HG03432 (cell line): Measurements from ENCODE around the gene SLC4A11.

Experiments
- ATAC-seq: cut with Tn5 transposase; IDR thresholded peaks from one replicate; pipeline ENCODE4 v1.9.1; 2021; ENCODE audit warnings: mild to moderate bottlenecking, moderate library complexity; ENCODE audit not compliant: unreplicated experiment

The SLC4A11 gene

DNA sequence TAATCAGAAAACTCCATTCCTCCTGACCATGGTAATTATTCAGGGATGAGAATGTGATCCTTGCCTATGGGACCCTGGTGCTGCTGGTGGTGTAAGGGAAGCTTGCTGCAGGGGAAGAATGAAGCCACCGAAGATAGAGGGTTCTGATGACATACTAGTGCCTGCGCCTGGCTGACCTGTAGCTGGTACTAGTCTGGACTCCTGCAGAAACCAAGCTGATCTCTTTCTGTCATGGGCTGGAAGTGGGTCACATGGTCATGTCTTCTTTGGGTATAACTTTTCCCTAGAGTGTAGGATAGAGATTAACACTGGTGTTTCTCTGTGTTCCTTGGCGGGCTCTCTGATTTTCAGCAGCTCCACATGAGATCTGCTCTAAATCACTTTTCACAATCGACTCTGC is 8.6 kb upstream of the SLC4A11 start:
- ATAC-seq, result no peak

DNA sequence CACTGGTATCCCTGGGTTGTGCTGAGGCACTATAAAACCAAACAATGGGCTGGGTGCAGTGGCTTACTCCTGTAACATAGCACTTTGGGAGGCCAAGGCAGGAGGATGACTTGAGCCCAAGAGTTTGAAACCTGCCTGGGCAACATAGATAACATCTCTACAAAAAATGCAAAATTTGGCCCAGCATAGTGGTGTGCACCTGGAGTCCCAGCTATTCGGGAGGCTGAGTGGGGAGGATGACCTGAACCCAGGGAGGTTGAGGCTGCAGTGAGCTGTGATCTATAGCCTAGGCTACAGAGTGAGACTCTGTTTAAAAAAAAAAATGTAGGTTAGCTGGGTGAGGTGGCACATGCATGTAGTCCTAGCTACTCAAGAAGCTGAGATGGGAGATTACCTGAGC is 7.7 kb upstream of the SLC4A11 start:
- ATAC-seq, result no peak

DNA sequence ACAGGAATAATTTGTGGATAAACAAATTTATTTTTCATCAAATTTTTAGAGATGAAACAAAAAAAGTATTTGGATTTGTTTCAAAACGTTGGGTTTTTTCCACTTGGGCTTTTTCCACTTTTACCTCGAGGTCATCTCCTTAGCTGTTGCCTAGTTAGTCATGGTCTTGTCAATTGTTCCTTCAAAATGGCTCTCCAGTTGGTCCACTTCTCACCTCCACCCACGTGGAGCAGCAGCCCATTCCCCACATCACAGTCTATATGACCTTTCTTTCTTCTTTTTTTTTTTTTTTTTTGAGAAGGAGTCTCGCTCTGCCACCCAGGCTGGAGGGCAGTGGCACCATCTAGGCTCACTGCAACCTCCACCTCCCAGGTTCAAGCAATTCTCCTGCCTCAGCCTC is 6.7 kb upstream of the SLC4A11 start:
- no peak for ATAC-seq

GRCh38 chr20:3245156-3245555 is 6.2 kb upstream of the SLC4A11 start:
- ATAC-seq, result no peak

DNA sequence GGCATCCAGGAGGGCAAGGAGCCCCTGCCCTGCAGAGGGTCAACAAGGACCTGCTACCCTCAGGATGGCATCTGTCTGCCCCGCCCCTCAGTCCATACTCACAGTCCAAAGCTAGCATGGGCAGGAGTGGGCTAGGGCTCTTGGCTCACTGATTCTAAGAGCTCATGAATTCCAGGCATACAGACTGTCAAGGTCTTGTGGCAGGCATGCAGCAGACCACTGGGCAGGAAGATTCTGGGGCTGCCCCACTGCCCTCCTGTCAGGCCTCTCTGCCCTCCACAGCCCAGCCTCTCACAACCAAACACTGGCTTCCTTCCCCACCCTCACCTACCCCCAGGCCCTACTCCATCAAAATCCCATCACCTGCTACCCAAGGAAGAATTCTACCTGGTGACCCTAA is 5.6 kb upstream of the SLC4A11 start:
- ATAC-seq, result no peak

GRCh38 chr20:3243718-3244358 is 4.8 kb upstream of the SLC4A11 start:
- ATAC-seq, result no peak

DNA sequence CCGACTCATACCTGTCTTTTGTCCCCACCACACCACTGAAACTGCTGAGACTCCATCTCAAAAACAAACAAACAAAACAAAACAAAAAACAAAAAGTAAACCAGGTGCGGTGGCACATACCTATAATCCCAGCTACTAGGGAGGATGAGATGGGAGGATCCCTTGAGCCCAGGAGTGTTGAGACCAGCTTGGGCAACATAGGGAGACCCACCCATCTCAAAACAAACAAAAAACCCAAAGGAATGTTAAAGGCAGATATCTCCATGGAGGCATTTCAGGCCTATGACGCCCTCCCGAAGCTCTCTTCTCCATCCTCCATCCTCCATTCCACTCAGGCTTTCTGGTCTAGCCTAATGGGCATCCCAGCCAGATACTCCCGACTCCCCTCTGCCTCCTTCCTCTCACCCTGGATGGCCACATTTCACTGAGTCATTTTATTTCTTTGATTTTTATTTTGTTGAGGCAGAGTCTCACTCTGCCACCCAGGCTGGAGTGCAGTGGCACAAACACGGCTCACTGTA is 3.2 kb upstream of the SLC4A11 start:
- no peak for ATAC-seq

DNA sequence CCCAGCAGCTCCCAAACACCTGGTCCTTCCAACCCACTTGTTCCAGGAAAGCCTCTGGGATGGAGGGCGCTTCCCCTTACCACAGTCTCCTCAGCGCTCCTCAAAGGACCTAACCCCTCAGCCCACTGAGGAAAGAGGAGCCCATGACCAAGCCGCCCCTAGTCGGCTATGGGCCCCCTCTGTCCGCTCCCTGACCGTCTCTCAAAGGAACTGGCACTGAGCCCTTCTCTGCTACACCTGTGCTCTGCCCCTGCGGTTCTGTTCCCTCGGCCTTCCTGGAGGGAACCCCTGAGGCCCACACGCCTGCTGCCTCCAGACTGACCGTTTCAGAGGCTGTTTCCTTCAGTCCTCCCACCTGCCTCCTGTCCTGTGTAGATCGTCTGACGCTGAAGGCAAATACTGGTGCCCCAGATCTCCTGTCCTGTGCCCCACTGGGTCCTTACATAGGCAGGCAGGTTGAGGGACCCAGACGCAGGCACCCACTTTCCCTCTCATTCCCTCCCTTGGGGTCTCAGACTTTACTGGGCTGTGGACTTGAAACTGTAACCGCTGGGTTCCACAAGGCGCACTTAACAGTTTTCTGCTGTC is 1.9 kb upstream of the SLC4A11 start:
- ATAC-seq, result no peak

- no peak for ATAC-seq
These were observed 1.1 kb upstream of the SLC4A11 start for GRCh38 chr20:3239867-3240775.

DNA sequence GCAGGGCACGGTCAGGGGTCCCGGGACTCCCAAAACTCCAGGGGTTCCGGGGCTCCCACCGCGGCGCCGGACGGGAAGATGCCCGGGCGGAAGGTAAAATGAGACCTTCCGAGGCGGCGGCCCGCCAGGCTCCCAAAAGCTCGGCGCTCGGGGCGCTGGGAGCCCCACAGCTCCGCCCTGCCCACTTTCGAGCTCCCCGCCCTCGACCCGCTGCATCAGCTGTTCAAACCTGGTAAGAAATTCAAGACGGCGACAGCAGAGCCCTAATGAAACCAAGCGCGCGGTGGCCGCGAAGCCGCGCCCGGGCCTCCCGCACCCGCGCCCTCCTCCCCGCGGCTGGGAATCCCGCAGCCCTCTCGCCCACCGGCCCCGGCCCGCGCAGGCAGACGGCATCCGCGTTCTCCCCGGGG is 369 bp downstream of the SLC4A11 start:
- no peak for ATAC-seq

GRCh38 chr20:3237958-3238615 is 903 bp downstream of the SLC4A11 start:
- ATAC-seq, result no peak

DNA sequence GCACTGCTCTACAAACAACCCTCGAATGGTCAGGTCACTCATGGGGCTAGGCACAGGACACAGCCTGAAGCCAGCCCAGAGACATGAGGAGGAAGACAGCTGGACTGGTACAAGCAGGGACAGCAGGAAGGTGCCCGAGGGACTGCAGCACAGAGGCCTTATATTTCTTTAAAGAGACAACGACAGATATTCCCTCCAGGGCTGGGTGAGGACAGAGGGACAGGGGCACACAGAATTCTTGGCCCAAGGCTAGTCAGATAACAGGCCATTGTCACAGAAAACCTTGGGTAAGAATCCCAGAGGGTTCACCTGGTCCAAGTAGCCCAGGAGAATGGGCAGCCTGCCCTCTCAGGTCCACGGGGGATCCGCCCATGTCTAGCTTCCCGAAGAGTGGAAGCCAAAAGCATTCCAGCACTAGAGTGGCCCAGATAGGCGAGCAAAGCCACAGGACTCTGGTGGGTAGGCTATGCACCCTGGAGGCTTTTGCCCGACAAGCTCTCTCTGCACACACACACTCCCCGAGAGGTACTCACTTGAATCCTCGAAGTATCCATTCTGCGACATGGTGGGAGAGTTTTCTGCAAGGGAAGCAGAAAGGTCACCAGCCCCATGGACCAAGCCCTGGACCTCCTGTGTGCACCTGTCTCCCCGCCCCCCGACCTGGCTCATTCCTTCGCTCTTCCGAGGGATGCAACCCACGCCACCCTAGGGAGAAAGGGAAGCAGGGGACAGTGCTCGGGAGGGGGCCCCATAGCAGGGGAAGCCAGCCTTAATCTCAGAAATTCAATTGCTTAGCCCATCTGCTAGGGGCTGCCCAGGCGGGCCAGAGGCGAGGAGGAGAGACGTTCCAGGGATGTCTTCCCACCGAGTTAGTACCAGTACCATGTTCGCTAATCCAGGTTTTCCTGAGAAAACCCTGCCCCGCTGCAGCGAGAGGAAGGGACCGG is 1.7 kb downstream of the SLC4A11 start:
- ATAC-seq, result no peak

- ATAC-seq, result no peak
These were observed 3.2 kb downstream of the SLC4A11 start for GRCh38 chr20:3235666-3236324.

DNA sequence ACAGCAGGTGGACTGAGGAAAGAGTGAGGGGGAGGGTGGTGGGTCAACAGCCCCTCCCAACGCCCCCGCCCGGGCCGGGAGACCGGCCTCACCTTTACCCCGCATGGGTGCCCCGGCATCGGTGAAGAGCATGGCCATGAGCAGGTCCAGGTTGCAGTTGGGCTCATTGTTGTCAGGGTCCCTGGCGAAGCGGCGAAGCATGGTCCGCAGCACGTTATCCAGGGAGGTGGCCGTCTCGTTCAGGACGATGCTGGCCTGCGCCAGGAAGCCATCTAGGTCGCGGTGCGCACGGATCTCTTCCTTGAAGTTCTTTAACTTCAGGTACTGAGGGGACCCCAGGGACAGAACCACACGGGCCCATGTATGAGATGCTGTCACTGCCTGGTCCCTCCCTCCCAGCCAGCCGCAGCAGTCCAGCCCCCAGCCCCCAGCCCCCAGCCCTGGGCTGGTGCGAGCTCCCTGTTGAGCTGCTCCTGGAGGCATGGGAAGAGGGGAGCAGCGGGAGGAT is 4.9 kb downstream of the SLC4A11 start:
- ATAC-seq, result no peak

GRCh38 chr20:3233131-3233990 is 5.6 kb downstream of the SLC4A11 start:
- no peak for ATAC-seq

GRCh38 chr20:3231889-3232588 is 7.0 kb downstream of the SLC4A11 start:
- ATAC-seq, result no peak

GRCh38 chr20:3231116-3231515 is 7.9 kb downstream of the SLC4A11 start:
- no peak for ATAC-seq

DNA sequence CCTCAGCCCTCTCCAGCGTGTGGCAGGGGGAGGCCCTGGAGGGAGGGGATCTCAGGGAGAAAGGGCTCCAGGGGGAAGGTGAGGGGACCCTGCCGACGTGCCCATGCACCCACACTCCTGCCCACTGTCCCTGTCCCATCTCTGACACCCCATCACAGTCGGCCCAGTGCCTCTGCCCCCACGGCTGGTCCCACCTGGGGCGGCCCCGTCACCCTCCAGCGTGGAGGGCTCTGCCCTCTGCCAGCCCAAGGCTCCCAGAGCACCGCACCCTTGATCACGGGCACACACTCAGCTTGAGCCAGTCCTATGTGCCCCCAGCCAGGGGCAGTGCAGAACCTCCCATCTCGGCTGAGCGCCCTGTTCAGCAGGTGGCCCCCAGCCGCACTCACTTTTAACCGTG is 9.2 kb downstream of the SLC4A11 start:
- ATAC-seq, result no peak
